GM12801 (cell line): Measurements from ENCODE around the gene HRH1.

ENCODE experiments used
- TF ChIP-seq, protein P1 (sequence below): IDR thresholded peaks from one replicate; pipeline ENCODE4 v1.5.1; 2011; ENCODE audit warnings: control low read depth; ENCODE audit not compliant: insufficient read length; ENCODE audit errors: extremely low read depth

Gene HRH1

DNA sequence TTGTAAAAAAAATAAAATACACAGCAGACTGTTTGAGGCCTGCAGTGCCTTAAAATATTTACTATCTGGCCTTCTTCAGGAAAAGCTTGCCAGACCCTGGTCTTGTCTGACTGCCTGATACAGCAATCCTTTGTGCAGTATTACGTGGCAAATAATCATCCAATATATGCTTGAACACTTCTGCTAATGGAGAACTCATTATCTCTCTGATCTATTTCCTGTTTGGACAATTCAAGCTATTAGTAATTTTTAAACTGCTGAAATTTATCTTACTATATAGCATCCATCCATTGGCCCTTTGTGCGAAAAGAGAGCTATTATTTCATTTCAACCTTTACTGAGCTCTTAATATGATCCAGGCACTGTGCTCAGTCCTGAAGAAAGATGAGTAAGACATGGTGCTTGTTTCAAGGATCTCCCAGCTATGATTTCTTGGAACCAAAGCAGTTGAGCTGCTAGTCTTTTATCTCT lies 133.8 kb downstream of the HRH1 start:
- TF ChIP-seq, protein P1, sequence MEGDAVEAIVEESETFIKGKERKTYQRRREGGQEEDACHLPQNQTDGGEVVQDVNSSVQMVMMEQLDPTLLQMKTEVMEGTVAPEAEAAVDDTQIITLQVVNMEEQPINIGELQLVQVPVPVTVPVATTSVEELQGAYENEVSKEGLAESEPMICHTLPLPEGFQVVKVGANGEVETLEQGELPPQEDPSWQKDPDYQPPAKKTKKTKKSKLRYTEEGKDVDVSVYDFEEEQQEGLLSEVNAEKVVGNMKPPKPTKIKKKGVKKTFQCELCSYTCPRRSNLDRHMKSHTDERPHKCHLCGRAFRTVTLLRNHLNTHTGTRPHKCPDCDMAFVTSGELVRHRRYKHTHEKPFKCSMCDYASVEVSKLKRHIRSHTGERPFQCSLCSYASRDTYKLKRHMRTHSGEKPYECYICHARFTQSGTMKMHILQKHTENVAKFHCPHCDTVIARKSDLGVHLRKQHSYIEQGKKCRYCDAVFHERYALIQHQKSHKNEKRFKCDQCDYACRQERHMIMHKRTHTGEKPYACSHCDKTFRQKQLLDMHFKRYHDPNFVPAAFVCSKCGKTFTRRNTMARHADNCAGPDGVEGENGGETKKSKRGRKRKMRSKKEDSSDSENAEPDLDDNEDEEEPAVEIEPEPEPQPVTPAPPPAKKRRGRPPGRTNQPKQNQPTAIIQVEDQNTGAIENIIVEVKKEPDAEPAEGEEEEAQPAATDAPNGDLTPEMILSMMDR = no peak

DNA sequence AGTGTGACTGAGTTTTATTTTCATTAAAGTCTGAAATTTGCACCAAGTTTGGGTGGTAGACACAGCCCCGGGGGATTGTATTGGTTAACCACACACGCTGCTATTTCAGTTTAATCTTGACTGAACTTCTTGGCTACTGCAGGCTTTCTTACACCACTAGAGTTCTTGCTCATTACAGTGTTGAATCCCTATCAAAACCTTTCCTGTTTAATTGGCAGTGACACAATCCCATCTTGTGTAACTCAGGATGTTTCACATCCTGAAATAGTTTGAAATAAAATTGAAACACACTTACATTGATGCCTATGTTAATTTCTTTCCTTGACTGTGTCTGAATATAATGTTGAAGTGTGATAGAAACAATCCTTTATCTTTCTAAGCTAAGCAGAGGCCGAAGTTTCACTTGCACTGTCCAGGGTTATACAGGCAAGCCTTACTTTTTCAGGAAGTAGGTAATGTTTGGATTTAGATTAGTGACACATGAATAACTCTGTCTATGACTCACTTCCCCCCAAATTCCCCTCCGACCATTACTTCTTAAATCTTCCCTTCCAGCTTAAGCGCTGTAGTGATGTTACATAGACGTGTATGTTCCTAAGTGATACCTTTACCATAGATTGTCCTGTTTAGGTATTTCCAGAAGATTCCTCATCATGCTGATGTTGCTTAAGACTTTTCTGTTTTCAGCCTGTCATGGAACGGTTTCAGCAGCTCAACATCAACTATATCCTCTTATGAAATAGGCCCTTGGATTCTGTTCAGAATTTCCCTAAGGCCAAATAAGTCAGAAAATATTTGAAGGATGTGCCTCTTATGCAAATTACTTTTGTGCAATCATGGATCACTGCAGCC lies 134.7 kb downstream of the HRH1 start:
- TF ChIP-seq, protein P1 = no peak

DNA sequence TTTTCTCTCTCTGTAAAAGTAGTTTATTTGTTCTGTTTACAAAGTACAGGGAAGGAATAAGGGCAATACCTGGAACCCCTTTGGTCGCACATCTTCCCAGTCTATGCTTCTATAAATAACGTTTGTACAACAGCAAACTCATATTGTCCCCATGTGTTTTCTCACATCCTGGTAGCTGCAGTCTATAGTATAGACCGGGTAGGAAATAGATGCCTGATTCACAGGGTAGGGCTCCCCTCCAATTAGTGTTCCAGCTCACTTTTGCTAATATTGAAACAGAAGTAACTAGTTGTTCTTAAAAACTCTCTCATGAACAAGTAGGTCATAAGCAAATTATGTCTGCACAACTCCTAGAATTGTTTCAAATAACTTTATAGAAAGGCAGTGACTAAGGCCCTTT lies 135.6 kb downstream of the HRH1 start:
- TF ChIP-seq, protein P1 = no peak

DNA sequence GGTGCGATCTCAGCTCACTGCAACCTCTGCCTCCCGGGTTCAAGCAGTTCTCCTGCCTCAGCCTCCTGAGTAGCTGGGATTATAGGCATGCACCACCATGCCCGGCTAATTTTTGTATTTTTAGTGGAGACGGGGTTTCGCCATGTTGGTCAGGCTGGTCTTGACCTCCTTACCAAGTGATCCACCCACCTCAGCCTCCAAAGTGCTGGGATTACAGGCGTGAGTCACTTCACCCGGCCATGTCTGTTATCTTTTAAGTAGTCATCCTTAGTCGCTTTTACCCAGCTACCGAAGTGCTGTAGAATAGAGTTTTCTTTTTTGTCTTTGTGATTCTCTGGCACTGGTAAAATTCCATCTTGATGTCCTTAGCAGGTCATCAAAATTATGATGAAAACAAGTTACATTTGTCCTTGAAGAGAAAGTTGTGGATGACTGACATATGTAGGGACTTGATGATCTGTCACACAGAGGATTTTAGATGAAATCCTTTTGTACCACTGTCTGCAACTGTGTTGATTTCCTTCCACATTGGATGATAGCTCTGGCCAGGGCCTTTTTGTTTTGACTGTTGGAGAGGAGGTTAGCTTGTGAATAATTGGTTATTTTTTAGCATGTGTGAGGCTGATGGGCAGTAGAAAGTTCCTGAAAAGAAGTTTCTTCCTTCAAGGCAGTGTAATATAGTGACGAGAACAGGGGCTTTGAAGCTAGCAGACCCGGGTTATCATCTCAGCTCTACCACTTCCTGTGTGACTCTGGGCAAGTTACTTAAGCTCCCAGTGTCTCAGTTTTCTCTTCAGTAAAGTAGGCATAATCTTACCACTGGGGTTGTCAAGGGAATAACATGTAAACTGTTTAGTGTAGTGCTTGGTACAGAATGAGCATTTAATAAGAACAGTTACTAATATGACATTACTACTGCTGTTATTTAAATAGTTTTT lies 136.7 kb downstream of the HRH1 start:
- TF ChIP-seq, protein P1 = no peak

DNA sequence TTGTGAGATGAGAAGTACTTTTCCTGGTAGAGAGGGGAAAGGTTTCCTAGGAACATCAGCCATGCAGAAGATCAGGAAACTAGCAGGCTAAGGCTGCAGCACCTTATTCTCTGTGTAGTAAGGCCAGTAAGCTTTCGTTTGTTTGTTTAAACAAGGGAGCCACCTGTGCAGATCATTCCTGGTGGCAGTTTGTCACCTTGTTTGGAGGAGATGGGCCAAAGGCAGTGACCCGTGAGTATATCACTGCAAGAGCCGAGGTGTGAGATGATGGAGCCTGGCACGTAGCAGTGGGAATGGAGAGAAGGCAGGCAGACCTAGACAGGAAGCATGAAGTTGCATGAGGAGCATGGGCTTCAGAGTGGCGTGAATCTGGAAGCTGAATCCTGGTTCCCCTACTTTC lies 137.5 kb downstream of the HRH1 start:
- TF ChIP-seq, protein P1 = no peak

DNA sequence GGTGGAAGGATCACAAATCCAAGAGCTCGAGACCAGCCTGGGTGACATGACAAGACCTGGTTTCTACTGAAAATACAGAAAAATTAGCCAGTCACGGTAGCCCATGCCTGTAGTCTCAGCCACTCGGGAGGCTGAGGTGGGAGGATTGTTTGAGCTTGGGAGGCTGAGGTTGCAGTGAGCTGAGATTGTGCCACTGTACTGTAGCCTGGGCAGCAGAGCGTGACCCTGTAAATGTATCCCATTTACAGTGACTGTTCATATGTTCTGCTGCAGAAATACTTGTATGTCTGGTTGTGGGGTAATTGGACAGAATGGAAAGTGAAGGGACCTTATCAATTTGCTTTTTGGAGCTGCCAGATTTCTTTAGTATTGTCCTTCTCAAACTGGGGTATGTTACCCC lies 142.8 kb downstream of the HRH1 start:
- TF ChIP-seq, protein P1 = no peak

DNA sequence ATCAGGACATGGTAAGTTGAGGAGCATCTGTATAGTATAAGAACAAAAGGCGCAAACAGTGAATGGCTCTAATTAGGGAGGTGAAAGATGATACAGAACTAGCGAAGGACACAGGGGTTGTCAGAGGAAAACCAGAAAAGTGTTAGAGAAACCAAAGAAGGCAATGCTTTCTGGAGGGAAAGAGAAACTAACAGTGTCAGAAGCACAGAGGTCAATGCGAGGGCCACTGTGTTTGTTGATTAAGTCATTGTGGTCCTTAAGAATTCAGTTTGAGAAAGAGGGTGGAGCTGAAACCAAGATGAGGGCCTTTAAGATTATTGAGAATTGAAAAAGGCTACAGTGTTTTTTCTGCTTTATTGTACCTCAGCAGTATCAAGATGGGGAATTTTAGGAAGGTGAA lies 146.7 kb downstream of the HRH1 start:
- TF ChIP-seq, protein P1 = no peak
